Measurements from ENCODE around the gene CYB561A3.

Gene CYB561A3

DNA sequence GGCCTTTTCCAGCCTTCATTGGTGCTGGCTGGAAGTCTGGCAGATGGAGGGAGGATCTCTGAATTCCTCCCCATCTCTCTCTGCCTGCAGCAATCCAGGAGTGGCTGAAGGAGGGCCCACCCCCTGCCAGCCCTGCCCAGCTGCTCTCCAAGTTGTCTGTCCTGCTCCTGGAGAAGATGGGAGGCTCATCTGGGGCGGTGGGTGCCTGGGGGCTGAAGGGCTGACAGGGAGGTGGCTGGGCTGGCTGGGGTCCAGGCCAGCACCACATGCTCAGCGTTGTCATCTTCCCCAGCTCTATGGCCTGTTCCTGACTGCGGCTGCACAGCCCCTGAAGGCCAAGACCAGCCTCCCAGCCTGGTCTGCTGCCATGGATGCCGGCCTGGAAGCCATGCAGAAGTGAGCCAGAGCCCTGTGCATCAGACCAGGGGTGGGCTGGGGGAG, 16.5 kb downstream of the CYB561A3 start:
- no peak for DNase-seq (ENCODE audit: low read depth in 2 of 2)

DNA sequence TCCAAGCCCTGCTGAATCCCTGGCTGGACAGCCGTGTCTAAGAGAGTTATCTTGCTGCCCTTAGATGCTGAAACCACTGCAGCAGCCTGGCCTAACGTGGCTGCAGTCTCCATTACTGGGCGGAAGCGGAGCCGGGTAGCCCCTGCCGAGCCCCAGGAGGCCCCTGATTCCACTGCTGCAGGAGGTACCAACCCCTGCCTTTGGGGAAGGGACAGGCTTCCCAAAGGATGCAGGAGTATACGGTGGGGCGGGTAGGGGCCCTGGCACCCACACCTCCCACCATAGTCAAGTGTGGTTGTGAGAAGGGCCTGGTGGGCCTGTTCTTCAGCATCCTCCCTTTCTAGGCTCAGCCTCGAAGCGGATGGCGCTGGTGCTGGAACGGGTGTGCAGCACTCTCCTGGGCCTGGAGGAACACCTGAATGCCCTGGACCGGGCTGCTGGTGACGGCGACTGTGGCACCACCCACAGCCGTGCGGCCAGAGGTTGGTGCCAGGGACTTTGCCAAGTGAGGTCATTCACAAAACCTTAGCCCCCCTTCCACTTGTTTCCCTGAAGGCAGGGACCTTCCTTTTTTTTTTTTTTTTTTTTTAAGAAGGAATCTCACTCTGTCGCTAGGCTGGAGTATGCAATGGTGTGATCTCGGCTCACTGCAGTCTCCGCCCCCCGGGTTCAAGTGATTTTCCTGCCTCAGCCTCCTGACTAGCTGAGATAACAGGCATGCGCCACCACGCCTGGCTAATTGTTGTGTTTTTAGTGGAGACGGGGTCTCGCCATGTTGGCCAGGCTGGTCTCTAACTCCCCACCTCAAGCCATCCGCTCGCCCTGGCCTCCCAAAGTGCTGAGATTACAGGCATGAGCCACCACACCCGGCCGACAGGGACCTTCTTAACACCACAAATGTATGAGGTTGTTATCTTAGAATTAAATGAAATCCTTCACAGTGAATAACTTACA, 17.6 kb downstream of the CYB561A3 start:
- no peak for DNase-seq (ENCODE audit: low read depth in 2 of 2)

DNA sequence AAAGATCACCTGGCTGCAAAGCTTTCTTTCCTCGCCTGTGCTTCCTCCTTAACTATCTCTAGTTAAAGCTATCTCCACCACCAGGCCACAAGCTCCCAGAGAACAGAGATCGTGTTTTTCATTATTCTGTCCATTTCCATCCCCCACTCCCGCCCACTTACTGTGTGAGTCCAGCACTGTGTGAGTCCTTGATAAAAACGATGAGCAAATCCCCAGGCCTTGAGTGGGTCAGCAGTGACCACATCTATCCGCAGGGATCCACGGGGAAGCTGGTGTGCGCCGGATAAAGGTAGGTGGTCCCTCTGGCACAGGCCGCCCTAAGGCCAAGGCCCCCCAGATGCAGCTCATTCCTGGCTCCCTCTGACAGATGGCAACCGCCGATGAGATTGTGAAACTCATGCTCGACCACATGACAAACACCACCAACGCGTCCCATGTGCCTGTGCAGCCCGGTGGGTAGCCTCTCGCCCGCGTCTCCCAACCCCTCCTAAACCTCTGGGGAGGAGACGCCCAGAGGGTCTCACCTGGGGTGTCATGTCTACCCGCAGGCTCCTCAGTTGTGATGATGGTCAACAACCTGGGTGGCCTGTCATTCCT, 19.4 kb downstream of the CYB561A3 start:
- no peak for DNase-seq (ENCODE audit: low read depth in 2 of 2)

DNA sequence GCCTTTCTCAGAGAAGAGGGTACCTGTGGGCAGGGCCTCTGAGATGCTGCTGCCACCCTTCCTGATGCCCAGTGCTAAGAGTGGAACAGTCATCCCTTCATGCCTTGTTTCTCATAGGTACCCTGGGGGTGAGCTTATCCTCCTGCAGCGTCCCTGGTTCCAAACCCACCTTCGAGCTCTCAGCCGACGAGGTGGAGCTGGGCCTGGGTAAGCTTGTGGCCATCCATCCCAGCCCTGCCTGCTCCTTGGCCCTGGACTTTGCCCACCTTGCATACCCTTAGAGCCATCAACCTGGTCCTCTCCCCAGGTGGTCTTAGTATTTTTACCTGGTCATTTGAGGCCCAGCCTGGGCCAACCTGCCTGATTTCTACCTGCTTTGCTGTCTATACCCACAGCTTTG, 20.0 kb downstream of the CYB561A3 start:
- no peak for DNase-seq (ENCODE audit: low read depth in 2 of 2)

DNA sequence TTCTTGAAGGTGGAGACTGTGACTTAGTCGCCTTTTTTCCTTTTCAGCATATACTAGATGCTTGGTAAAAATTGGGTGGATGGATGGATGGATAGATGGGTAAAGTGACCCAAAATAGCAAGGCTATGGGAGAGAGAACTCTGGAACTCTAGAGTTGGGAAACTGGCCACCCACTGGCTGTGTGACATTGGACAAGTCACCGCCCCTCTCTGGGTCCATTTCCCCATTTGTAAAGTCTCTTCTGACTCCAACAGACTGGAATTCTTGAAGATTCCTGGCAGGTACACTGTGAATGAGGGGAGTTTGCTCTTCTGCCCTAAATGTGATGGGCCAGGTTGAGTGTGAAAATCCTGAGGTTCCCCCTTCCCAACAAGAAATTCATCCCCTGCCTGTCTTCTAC, 20.7 kb downstream of the CYB561A3 start:
- no peak for DNase-seq (ENCODE audit: low read depth in 2 of 2)

DNA sequence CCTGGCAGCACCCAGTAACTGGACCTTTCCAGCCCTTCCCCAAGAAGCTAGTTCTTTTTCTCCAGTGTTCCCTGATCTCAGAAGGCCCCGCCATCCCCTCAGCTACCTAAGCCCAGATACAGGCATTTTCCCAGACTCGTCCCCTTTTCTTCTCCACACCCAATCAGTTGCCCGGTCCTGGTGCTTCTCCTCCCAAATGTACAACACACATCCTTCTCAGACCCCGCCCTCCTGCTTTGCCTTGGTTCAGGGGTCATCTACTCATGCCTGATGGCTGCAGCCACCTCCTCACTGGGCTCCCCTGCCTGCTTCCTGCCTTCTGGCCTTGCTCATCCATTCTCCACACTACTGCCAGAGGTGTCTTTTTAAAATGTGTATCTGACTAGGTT, 22.2 kb downstream of the CYB561A3 start:
- DNase-seq (ENCODE audit: low read depth in 2 of 2): no peak

DNA sequence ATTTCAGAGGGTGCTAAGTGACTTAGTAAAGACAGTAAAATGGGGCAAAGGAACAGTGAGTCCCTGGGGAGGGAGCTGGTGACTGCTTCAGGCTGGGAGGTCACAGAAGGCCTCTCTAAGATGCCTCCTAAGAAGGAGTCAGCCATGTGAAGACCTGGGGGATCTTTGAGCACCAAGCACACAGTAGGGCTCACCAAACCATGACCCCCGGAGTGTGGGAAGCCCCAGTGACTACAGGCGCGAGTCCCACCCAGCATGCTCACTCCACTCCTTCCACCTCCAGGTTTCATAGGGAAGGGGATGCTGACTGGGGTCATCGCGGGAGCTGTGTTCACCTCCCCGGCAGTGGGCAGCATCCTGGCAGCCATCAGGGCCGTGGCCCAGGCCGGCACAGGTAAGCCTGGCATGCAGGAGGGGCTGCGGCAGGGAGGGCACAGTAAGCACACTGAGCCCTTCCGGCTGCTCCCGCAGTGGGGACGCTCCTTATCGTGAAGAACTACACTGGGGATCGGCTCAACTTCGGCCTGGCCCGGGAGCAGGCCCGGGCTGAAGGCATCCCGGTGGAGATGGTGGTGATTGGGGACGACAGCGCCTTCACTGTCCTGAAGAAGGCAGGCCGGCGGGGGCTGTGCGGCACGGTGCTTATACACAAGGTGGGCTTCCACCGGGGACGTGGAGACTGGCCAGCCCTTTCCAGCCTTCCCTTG, 22.7 kb downstream of the CYB561A3 start:
- no peak for DNase-seq (ENCODE audit: low read depth in 2 of 2)

DNA sequence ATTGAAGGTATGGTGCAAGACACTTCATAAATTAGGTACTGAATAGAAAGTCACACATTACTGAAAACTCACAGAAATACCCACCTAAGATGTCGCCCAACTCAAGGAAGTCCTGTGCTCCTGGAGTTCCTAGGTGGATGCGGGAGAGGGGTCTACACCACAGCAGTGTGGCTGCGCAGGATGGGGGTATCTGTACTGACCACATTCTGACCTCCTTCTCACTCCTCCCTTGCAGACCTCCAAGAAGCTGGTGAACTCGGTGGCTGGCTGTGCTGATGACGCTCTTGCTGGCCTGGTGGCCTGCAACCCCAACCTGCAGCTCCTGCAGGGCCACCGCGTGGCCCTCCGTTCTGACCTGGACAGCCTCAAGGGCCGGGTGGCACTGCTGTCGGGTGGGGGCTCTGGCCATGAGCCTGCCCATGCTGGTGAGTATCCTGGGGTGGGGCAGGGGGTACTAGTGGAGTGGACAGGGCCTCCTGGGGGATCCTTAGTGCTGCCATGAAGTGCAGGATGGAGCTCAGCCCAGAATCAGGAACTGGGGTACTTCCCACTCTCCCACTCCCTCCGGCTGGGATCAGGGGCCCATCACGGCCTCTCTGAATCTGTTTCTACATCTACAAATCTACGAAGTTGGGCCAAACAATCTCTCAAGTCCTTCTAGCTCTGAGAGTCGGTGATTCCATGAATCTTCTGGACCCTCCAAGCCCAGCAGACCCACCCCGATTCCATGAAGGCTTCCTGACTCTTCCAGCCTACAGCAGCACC, 23.8 kb downstream of the CYB561A3 start:
- DNase-seq (ENCODE audit: low read depth in 2 of 2): no peak

DNA sequence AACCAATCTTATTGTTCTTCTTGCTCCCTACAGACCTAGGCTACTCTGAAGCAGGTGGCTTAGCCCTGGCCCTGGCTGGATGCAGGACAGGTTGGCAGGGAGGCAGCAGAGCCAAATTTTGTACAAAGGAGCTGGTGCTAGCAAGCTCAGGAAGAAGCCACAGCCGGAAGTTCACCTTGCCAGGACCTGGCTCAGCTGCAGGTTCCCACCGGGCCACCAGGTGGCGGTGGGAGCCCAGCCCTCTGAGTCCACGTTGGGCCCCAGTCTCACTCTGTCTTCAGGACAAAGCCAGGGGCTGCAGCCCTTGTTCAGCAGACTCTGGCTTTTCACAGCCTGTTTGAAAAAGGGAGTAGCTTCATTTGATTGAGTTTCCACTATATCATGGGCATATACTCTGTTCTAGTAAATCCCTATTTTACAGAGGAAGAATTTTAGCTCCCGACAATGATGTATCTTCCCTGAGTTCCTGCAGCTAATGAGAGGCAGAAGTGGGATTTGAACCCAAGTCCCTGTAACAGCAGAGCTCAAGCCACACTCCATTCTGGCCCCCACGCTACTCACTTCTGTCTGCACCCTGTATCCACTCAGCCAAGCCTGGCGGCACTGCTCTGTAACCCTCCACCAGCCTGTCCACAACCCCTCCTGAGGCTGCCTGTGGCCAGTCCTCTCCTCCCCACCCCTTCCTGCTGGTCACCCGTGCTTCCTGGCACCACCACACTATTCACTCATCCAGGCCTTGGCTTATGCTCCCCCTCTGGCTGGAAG, 25.3 kb downstream of the CYB561A3 start:
- DNase-seq (ENCODE audit: low read depth in 2 of 2): peak; percentile 23 to 29

DNA sequence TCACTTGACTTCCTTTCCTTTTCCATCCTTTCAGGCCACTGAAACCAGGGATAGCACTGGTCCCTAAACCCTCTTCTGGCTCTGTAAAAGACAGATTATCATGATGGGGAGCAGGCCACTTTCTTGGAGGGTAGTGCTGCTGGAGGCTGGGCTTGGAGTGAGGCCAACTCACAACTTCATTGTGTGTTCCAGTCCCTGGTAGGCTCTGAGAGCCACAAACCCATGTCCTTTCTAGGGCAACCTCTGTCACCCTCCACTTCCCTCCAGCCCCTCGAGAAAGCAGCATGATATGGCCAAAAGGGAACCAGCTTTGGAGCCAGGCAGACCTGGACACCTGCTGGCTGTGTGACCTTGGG, 26.3 kb downstream of the CYB561A3 start:
- no peak for DNase-seq (ENCODE audit: low read depth in 2 of 2)

DNA sequence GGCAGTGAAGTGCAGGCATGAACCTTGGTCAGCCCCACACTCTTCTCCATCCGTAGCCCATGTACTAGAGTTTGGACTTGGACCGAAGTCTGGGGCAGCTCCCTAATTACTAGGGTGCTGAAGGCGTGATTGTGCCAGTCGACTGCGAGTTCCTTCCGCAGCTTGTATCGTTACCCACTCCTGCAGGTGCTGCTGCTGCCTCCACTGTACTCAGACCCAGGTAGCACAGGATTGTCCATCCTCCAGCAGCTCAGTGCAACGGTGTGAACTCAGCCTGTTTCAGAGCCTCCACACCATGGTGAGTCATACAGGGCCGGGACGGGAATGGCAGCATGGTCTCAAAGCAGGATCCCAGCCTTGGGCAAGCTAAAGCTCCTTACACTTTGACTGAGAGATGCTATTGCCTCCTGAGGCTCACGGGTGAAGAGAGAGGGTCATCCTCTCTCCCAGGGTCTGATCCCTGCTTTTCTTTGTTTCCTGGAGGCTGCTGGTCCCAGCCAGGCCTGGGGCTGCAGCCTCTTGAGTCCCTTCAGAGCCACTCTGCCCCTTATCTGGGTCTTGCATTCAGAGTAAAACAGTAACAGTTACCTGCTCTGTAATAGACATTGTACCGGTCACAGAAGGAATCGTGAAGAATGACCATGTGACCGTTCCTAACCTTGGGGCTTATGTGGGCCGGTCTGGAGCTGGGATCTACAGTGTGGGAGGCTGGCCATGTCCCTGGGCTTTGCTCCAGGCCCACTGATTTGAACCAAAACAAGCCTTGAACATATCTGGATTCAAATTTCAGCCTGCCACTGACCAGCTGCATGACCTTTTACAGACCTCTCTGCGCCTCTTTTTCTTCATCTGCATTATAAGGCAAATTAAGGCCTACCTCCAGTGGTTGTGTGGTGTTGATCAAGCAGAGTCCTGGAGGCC, 27.0 kb downstream of the CYB561A3 start:
- no peak for DNase-seq (ENCODE audit: low read depth in 2 of 2)

DNA sequence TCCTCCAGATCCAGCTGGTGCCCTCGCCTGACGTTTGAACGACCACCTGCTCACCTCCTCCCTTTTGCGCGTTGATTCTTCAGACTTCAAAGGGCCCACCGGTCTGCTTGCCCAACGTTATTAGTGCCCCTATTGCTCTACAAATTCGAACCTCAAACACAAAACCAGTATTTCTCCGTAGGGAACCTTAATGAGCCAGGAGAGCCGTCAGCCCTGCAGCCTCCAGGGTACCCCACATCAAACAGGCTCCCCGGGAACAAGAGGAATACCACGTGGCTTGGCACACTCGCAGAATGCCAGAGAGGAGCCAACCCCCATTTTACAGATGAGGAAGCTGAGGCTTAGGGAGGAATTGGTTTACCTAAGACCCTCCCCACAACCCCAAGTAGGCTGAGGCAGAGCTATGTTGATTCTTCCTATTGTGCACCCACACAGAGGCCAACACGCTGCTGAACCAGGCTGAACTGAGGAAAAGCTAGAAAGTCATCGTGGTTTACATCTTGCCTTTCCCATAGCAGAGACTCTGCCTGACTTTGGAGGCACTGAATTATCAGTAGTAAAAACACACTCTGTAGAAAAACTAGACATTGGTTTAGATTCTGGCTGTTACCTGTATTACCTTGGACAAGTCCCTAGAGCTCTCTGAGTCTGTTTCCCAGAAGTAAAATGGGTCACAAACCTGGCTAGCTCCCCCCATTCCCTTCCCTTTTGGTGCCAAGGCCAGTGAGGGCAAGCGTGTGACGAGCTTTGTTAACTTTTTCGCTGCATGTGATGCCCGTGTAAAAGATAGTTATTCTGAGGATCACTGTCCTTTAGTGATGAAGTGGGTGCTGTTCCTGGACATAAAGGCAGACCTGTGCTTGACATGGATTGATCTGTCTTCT, 27.9 kb downstream of the CYB561A3 start:
- no peak for DNase-seq (ENCODE audit: low read depth in 2 of 2)

DNA sequence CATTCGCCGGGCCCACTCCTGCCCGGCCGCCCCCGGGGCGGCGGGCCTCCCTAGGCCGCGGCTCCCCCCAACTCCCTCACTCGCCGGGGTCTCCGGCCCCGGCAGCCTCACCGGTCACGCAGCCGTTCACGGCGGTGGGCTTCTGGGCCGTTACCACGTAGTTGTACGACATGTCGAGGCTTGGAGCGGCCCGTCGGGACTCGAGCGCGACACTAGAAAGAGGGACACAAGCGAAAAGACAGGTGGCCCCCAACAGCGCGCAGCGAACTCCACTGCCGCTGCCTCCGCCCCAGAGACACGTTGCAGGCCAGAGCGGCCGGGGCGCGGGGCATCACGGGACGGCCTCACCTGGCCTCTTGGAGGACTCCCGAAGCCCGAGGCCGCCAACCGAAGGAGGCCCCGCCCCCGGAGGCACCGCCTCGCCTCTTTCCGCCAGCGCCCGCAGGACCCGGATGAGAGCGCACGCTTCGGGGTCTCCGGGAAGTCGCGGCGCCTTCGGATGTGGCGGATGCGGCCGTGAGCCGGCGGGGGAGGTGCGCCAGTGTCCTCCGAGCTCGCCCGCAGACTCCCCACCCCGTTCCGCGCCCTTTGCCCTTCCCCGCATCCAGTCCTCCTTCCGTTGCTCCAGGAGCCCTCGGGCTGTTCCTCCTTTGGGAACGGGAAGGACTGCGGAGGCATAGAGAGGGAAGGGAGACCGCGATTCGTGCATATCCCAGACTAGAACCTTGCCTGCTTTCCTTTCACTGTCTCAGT, 28.7 kb downstream of the CYB561A3 start, which contains the start of the genes DDB1 and TKFC:
Gene DDB1 (minus strand): TSS at position 309 of the 753 bp plus-strand sequence. CDS start 137 bp downstream, at position 172.
Gene TKFC (plus strand): TSS at position 432 of the 753 bp plus-strand sequence. CDS start 1,501 bp downstream, outside the sequence.
- peak; percentile 78 to 79 for DNase-seq (ENCODE audit: low read depth in 2 of 2)

DNA sequence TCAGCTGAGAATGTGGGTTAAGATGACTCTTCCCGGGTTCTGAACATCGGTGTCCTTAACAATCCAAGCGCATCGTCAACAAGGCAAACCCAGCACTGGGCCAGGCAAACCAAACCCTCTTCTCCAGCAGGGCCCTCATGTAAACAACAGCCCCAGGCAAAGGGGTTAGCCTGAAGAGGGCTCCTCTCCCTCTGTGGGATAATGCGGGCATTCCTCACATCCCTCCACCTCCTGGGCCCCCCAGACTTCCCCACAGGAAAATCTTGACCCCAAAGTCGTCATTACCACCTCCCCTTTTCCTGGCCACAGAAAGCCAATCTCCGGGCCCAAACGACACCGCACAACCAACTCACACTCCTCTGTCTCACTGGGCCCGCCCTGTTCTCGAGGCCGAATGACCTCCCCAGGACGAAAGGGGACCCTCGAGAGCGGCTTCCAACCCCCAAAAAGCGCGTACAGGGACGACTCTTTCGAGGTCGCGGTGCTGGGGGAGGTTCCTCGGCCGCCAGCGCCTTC, 29.3 kb downstream of the CYB561A3 start:
- DNase-seq (ENCODE audit: low read depth in 2 of 2): no peak

DNA sequence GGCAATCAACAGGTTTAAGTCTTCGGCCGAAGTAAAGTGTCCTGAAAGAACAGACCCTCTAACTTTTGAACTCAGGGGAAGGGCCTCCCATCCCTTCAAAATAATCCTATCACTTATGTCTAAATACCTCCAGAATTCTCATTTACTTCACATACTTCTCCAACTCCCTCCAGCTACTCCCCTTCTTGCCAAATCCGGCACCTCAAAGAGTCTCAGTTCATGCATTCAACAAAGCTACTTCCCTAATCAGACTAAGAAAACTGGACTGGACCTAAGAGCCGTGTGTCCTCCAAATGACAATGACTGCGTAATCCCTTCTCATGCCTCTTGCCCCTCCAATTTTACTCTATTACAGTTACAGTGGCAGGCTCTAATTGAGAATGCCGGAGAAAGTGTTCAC, 30.0 kb downstream of the CYB561A3 start:
- DNase-seq (ENCODE audit: low read depth in 2 of 2): no peak

DNA sequence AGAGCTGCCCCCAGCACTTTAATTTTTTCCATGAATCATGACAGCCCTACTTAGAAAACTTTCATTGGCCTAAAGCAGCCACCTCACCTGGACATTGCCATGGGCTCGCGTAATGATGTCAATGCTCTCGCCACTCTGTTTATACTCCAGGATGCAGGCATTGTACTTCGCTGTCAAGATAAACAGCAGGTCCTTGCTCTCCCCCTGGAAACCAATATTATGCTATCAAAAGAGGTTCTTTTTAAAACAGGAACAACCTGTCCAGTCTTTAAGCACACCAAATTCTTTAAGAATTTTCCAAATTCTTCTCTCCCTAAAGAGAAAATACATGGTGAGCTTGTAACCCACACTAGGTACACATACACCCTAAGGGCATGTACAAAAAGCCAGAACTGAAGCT, 31.8 kb downstream of the CYB561A3 start:
- DNase-seq (ENCODE audit: low read depth in 2 of 2): no peak

DNA sequence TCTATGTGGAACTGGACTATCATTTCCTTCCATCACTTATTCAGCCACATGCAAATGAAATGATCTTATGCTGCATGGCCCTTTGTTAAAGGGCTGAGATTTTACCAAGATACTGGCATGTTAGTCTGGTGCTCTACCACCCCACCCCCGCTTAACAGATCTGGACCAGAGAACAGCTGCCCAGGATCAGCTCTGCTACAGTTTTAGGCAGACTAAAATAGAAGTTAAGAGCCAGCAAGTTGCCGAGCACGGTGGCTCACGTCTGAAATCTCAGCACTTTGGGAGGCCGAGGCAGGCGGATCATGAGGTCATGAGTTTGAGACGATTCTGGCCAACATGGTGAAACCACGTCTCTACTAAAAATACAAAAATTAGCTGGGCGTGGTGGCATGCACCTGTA, 33.3 kb downstream of the CYB561A3 start:
- DNase-seq (ENCODE audit: low read depth in 2 of 2): no peak

DNA sequence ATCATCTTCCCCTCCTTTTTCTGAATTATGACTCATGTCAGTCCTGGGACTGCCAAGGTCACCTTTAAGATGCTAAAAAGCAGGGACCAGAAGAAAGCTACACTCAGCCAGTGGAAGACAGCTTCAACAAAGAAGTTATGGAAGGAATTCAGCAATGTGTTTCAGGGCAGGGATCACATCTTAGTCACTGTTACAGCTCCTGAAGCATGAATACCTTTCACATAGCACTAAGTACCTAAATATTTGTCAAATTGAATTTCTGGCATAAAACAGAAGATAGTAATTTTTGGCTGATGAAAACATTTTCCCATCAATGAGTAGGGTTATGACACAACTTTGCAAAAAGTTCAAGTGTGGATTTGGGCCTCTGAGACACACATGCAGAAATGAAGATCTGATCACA, 34.0 kb downstream of the CYB561A3 start:
- peak; percentile 19 to 24 for DNase-seq (ENCODE audit: low read depth in 2 of 2)

Measured in fibroblast of skin of left biceps (primary cell).